IPS-15b (cell line): ENCODE results near the gene C2orf69.

Source experiments
- H3K27me3 ChIP-seq: one replicate; pipeline ENCODE4 v1.6.1; 2013; ENCODE audit warnings: low read length; ENCODE audit not compliant: control insufficient read depth, insufficient read depth
- H3K36me3 ChIP-seq: one replicate; pipeline ENCODE4 v1.6.1; 2013; ENCODE audit warnings: low read length; ENCODE audit not compliant: control insufficient read depth, insufficient read depth
- H3K4me1 ChIP-seq: one replicate; pipeline ENCODE4 v1.6.1; 2013; ENCODE audit warnings: mild to moderate bottlenecking, low read length; ENCODE audit not compliant: control insufficient read depth, insufficient read depth
- H3K4me3 ChIP-seq: one replicate; pipeline ENCODE4 v1.5.1; 2013; ENCODE audit warnings: low read depth, low read length
- H3K9ac ChIP-seq: one replicate; pipeline ENCODE4 v1.6.1; 2013; ENCODE audit warnings: low read depth, mild to moderate bottlenecking, low read length
- H3K9me3 ChIP-seq: one replicate; pipeline ENCODE4 v1.6.1; 2013; ENCODE audit warnings: mild to moderate bottlenecking, low read length; ENCODE audit not compliant: control insufficient read depth, insufficient read depth

Gene C2orf69

DNA sequence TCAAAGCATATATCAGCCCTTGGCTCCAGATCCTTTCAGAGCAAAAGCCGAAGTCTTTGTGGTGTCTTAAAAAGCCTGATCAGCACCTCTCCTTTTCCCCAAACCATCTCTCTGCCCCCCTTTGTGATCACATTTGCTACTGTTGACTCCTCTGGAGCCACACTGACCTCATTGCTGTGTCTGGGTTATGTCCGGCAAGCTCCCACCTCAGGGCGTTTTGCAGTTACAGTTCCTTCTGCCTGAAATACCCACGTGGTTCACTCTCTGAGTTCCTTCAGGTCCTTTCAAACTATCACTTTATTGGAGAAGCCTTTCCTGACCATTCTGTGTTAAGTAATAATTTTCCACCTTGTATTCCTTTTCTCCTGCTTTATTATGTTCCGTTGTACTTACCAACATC, 11.8 kb downstream of the C2orf69 start:
- no peaks in the 10 kb centered on the region for H3K27me3 ChIP-seq
- peaks cover 7% of the 10 kb centered on the region for H3K36me3 ChIP-seq
- H3K4me3 ChIP-seq = no peak overlapping the region
- no peaks in the 10 kb centered on the region for H3K9me3 ChIP-seq
- no peak overlapping the region for H3K9ac ChIP-seq
- peaks cover 6% of the 10 kb centered on the region for H3K4me1 ChIP-seq

DNA sequence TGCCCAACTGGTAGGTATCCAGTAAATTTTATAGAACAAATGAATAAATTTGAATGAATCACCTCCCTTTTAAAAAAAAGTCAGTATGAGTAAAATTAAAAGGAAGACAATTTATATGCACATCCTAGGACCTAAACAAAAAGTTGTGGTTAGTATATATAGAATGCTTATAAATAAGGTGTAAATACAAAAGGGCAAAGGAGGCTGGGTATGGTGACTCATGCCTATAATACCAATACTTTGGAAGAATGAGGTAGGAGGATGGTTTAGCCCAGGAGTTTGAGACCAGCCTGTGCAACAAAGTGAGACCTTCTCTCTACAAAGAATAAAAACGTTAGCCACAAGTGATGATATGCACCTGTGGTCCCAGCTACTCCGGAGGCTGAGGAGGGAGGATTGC, 12.8 kb downstream of the C2orf69 start:
- H3K27me3 ChIP-seq = no peaks in the 10 kb centered on the region
- H3K4me3 ChIP-seq = no peak overlapping the region
- peaks cover 12% of the 10 kb centered on the region for H3K4me1 ChIP-seq
- H3K9me3 ChIP-seq = no peaks in the 10 kb centered on the region
- H3K9ac ChIP-seq = no peak overlapping the region
- H3K36me3 ChIP-seq = peaks cover 7% of the 10 kb centered on the region

DNA sequence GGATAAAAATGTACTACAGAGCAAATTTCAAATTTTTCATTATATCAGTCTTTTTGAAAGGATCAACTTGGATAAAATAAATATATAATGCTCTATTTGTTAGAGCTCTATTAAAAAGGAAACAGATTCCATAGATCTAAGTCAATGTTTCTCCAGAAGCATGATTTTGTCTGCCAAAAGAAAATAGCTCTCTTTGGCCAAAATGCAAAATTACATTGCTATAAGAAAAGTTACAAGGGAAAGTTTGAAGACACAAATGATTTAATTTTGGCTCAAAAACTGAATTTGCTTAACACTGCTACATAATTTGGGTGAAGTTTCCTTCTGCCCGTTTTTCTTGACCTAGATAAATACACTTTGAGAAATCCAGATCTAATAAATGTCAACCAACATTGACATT, 15.7 kb downstream of the C2orf69 start:
- H3K27me3 ChIP-seq = no peaks in the 10 kb centered on the region
- H3K4me1 ChIP-seq = peaks cover 15% of the 10 kb centered on the region
- H3K9ac ChIP-seq = no peak overlapping the region
- no peaks in the 10 kb centered on the region for H3K36me3 ChIP-seq
- H3K9me3 ChIP-seq = no peaks in the 10 kb centered on the region
- H3K4me3 ChIP-seq = no peak overlapping the region

DNA sequence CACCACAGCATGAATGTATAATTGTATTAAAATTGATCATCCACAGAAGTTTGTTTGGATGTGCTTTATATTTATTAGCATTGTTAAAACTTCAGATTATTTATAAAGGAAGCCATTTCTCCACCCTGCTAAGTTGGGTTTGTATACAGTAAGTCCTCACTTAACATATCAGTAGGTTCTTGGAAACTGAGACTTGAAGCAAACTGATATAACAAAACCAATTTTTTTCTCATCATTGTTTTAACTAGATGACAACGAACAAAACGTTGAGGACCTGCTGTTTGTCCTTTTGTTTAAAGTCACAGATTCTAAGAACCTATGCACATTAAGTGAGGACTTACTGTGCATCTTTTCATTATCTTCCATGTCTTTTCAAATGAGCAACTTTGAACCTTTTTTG, 17.1 kb downstream of the C2orf69 start:
- H3K9me3 ChIP-seq = no peaks in the 10 kb centered on the region
- no peak overlapping the region for H3K9ac ChIP-seq
- no peaks in the 10 kb centered on the region for H3K27me3 ChIP-seq
- peaks cover 12% of the 10 kb centered on the region for H3K4me1 ChIP-seq
- peaks cover 4% of the 10 kb centered on the region for H3K36me3 ChIP-seq
- H3K4me3 ChIP-seq = no peak overlapping the region

DNA sequence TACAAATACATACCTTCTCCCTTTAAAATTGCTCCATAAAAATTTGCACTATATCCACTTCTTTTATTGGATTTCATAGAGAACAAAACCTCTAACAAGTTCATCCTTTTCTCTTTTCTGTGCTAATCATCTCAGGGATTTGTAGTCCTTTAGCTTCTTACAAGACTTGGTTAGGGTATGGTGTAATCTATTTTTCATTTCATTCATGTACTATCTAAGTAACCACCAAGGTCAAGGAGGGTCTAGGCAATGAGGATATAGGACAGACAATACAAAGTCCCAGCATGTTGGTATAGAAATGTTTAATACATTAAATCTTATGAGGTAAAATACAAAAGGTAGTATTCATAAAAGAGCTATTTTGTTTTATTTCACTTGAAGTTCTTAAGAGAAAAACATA, 17.5 kb downstream of the C2orf69 start:
- Histone ChIP-seq H3K4me1 (peaks cover 12% of the 10 kb centered on the region), H3K9me3 (no peaks in the 10 kb centered on the region), H3K27me3 (no peaks in the 10 kb centered on the region), H3K9ac (no peak overlapping the region), H3K36me3 (peaks cover 4% of the 10 kb centered on the region), H3K4me3 (no peak overlapping the region)

DNA sequence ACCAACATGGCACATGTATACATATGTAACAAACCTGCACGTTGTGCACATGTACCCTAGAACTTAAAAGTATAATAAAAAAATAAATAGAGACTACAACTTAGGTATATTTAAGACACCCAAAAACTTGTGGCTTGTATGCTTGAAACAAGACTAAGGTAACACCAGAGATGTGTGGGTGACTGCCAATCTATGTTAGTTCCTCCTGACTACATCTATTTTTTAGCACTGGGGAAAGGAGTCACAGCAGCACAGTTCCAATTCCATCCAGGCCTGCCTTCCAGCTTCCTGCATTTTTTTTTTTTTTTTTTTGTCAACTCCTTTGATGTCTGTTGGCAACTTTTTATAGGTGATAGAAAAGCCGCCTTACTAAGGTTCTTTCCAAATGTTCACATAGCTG, 18.2 kb downstream of the C2orf69 start:
- Histone ChIP-seq H3K36me3 (peaks cover 4% of the 10 kb centered on the region), H3K4me1 (peaks cover 12% of the 10 kb centered on the region), H3K9ac (no peak overlapping the region), H3K4me3 (no peak overlapping the region), H3K9me3 (no peaks in the 10 kb centered on the region), H3K27me3 (no peaks in the 10 kb centered on the region)

DNA sequence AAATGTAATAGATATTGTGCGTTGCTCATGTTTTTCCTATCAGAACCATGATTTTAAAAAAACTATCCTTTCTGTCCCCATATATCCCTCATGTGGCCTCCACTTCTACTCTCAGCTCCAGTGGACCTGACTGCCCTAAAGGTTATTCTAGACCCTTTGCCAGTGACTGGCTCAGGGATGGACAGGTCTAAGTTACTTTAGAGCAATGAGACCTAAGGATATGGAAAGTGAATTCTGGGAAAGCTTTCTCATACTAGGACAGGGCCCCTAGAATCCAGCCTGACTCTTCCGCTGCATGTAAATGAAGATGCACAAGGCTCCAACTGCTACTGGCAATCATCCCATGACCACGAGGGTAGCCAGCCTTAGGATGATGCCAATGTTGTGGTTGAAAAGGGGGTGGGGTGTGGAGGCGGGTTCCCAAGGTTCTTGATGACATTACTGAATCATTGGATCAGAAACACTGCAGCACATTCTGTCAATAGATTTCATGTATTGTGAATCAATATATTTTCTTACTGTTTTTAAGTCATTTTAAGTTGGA, 21.3 kb downstream of the C2orf69 start:
- Histone ChIP-seq H3K27me3 (no peaks in the 10 kb centered on the region), H3K9me3 (no peaks in the 10 kb centered on the region), H3K36me3 (peaks cover 4% of the 10 kb centered on the region), H3K4me3 (no peak overlapping the region), H3K9ac (no peak overlapping the region), H3K4me1 (peaks cover 9% of the 10 kb centered on the region)

DNA sequence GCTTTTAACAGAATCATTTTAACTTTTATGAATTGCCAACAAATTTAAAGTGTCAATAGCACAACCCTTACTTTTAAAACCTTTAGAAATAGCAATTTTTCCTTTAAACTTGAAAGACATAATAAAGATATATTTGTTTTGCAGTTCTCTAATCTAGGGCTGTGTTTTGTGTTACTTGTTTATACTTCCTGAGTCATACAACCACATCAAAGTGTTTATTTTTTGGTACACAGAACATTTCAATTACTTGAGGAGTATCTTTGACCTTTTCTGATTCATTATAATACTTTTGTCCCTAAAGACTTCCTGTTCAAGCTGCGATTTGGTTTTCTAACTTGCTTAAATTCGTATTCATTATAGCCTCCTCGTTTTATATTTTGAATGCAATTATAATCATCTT, 22.4 kb downstream of the C2orf69 start:
- peaks cover 8% of the 10 kb centered on the region for H3K4me1 ChIP-seq
- no peak overlapping the region for H3K9ac ChIP-seq
- H3K9me3 ChIP-seq = no peaks in the 10 kb centered on the region
- peaks cover 4% of the 10 kb centered on the region for H3K36me3 ChIP-seq
- no peak overlapping the region for H3K4me3 ChIP-seq
- H3K27me3 ChIP-seq = no peaks in the 10 kb centered on the region

DNA sequence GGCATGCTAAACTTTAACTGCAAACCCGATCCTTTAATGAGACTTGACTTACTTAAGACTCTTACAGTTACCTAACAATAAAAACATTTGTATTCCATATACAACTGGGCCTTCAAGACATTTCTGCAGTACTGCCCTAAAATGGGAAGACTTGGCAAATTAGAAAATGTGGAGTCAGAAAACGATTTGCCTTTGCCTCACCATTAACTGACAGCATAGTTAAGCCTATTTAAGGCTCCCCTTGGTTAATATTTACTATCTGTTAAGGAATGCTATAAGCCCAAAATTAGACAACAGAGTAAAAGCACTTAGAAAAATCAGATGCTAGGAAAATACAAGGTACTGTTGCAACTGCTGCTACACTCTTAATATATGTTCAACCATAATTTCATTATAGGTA, 25.5 kb downstream of the C2orf69 start:
- Histone ChIP-seq H3K36me3 (peaks cover 4% of the 10 kb centered on the region), H3K27me3 (no peaks in the 10 kb centered on the region), H3K9me3 (no peaks in the 10 kb centered on the region), H3K4me1 (no peaks in the 10 kb centered on the region), H3K9ac (no peak overlapping the region), H3K4me3 (no peak overlapping the region)

DNA sequence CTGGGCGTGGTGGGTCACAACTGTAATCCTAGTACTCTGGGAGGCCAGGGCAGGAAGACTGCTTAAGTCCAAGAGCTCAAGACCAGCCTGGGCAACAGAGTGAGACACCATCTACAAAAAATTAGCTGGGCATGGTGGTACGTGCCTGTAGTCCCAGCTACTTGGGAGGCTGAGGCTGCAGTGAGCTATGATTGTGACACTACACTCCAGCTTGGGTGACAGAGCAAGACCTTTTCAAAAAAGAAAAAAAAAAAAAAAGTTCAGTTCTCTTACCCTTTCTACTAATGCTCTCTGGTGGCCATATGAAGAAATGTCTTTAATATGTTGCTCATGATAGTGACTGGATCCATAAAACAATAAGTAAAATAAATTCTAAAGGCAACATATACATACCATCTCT, 29.3 kb downstream of the C2orf69 start:
- Histone ChIP-seq H3K4me1 (no peaks in the 10 kb centered on the region), H3K27me3 (no peaks in the 10 kb centered on the region), H3K9ac (no peak overlapping the region), H3K4me3 (no peak overlapping the region), H3K9me3 (no peaks in the 10 kb centered on the region), H3K36me3 (no peaks in the 10 kb centered on the region)

DNA sequence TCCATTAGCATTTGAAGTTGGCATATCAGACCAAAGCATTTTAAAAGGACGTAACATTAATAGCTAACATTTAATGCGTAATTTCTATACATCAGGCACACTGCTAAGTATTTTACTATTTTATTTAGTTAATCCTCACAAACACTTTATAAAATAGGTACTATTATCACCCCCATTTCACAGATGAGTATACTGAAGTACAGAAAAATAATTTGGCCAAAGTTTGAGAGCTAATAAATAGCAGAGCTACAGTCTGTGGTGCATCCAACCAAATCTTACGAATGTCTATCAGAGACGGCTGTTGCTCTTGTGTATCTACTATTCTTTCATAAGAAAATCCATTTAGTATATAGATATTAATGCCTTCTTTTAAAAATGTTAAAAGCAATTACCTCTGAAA, 32.3 kb downstream of the C2orf69 start:
- Histone ChIP-seq H3K9ac (no peak overlapping the region), H3K4me3 (no peak overlapping the region), H3K27me3 (no peaks in the 10 kb centered on the region), H3K4me1 (no peaks in the 10 kb centered on the region), H3K9me3 (no peaks in the 10 kb centered on the region), H3K36me3 (peaks cover 8% of the 10 kb centered on the region)

DNA sequence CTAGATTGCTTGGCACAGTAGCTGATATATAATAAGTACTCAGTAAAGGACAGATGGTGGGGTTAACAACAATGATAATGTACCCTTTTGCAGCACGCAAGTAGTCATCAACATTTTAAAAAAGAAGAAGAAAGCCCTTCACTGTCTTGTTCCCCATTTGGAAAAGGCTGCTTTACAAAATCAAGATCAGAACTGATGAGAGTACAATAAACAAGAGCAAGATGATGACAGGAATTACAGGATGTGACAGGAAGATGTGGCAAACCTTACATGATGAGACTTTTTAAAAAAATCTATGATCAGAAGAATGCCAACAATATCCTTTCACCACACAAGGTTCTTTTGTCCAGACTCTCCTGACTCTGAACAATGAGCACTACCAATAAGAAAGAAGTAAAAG, 35.1 kb downstream of the C2orf69 start:
- Histone ChIP-seq H3K36me3 (peaks cover 11% of the 10 kb centered on the region), H3K4me3 (no peak overlapping the region), H3K9me3 (no peaks in the 10 kb centered on the region), H3K4me1 (no peaks in the 10 kb centered on the region), H3K27me3 (no peaks in the 10 kb centered on the region), H3K9ac (no peak overlapping the region)

DNA sequence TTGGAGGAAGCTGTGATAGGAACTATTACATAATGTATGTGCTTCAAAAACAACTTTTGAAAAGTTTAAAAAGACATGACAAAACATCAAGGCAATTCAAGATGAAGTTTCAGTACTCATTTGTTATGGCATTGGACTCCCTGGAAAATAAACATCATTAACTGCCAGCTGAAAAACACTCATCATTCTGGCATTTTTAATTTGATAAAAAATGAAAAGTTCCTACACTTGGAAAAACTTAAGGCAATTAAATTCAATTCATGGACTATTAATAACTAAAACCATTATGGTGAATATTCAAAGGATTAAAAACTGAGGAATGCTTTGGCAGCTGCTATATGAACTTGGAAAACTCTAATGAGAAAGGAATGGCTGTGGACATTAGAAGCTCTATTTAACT, 35.7 kb downstream of the C2orf69 start:
- Histone ChIP-seq H3K4me1 (no peaks in the 10 kb centered on the region), H3K9ac (no peak overlapping the region)

More for the DNA sequence above, 35.7 kb downstream of the C2orf69 start:
- Histone ChIP-seq H3K27me3 (no peaks in the 10 kb centered on the region), H3K4me3 (no peak overlapping the region), H3K36me3 (peaks cover 11% of the 10 kb centered on the region), H3K9me3 (no peaks in the 10 kb centered on the region)
